Tibial nerve (tissue), 4 donors: ENCODE results near the gene DMTF1. TPM values are rescaled to one million over a fixed set of nuclear protein-coding genes. Genes with fewer than 3 reads are reported as not detected.

Source experiments
- DNase-seq, 2 donors: peaks; one replicate each; pipeline ENCODE4 v3.0.0-alpha.2; 2019; ENCODE audit warnings: low spot score in 2 of 2
- H3K27ac ChIP-seq, 4 donors: fragments of 200-600 bp; sonication (generic) in 3 of 4; one replicate each; pipeline ENCODE4 v1.5.1; 2017 to 2019; ENCODE audit warnings: mild to moderate bottlenecking in 1 of 4
- H3K27me3 ChIP-seq, 2 donors: fragments of 200-600 bp; sonication (generic) in 1 of 2; one replicate each; pipeline versions ENCODE4 v1.5.1 to v1.6.0; 2017 to 2019
- H3K36me3 ChIP-seq, 3 donors: fragments of 200-600 bp; sonication (generic); one replicate each; pipeline ENCODE4 v1.5.1; 2018 to 2019
- H3K4me1 ChIP-seq, 4 donors: fragments of 200-600 bp; sonication (generic) in 3 of 4; one replicate each; pipeline ENCODE4 v1.5.1; 2017 to 2019
- H3K4me3 ChIP-seq, 4 donors: fragments of 200-600 bp; sonication (generic) in 3 of 4; one replicate each; pipeline ENCODE4 v1.5.1; 2017 to 2019; ENCODE audit warnings: mild to moderate bottlenecking in 1 of 4, moderate library complexity in 1 of 4
- H3K9me3 ChIP-seq, 4 donors: fragments of 200-600 bp; sonication (generic) in 3 of 4; one replicate each; pipeline ENCODE4 v1.5.1; 2017 to 2019
- CTCF ChIP-seq, 5 experiments: fragments of 200-600 bp in 3 of 5; fragments of 450-650 bp in 2 of 5; sonication (generic) in 3 of 5; IDR thresholded peaks; one replicate each; pipeline ENCODE4 v1.5.1; 2016 to 2019; ENCODE audit warnings: antibody characterized with exemption in 5 of 5, mild to moderate bottlenecking in 3 of 5, moderate library complexity in 2 of 5
- EP300 ChIP-seq, 2 donors: sonication (generic); formaldehyde crosslinking; IDR thresholded peaks; one replicate each; pipeline ENCODE4 v1.6.1; 2017; ENCODE audit warnings: antibody characterized with exemption in 2 of 2, mild to moderate bottlenecking in 1 of 2
- POLR2A ChIP-seq, 2 donors: fragments of 450-650 bp; IDR thresholded peaks; one replicate each; pipeline ENCODE4 v1.6.1; 2017; ENCODE audit warnings: antibody characterized with exemption in 2 of 2, mild to moderate bottlenecking in 2 of 2, moderate library complexity in 2 of 2
- WGBS, 2 donors: methylation state at CpG; one replicate each; pipeline ENCODE4 v1.1.5; 2018; 5-methylcytosine and 5-hydroxymethylcytosine counted together
- total RNA-seq, 4 donors: library from RNA; depleted of rRNA; stranded (reverse); fragments of >200 nt; gene quantifications; one replicate each; pipeline ENCODE4 v1.1.0, GENCODE V29; 2016

DMTF1 gene
- total RNA-seq, 4 donors from 2014 or later = 111 to 142 (median 133) TPM

GRCh38 chr7:87192784-87193487 is 40.7 kb downstream of the DMTF1 start:
- DNase-seq = no peak
- TF ChIP-seq EP300 (IDR thresholded peaks at IDR 0.05) (no peak), CTCF (IDR thresholded peaks at IDR 0.05) (no peak), POLR2A (IDR thresholded peaks at IDR 0.05) (no peak)
- Histone ChIP-seq H3K9me3 (no peaks in the 10 kb centered on the region), H3K36me3 (peaks cover 0 to 98% (median 21%) of the 10 kb centered on the region in 3 donors), H3K4me1 (no peaks in the 10 kb centered on the region), H3K27ac (no peak overlapping the region), H3K4me3 (no peak overlapping the region), H3K27me3 (no peaks in the 10 kb centered on the region)
- 79 to 80% methylated on average over 6 of the region's 6 CpGs for WGBS, 2 donors

DNA sequence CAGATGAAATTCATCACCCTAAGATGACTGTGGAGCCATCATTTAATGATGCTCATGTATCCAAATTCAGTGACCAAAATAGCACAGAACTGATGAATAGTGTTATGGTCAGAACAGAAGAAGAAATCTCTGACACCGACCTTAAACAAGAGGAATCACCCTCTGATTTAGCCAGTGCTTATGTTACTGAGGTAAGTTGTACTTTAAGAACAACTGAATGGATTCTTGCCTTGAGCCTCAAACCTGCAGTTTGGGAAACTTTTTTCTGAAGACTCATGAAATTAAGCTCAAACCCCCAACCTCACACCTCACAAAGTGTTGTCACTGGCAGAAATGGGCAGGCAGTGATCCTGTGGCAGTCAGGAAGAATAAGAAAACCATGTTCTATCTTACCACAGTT is 41.7 kb downstream of the DMTF1 start:
- Histone ChIP-seq H3K36me3 (peaks cover 0 to 98% (median 21%) of the 10 kb centered on the region in 3 donors), H3K4me1 (peaks cover 0 to 2% (median 0%) of the 10 kb centered on the region in 4 donors), H3K27ac (peak overlapping the region in 1 of 4 donors; percentile 1), H3K27me3 (no peaks in the 10 kb centered on the region), H3K4me3 (no peak overlapping the region), H3K9me3 (no peaks in the 10 kb centered on the region)
- DNase-seq = no peak
- TF ChIP-seq POLR2A (IDR thresholded peaks at IDR 0.05) = no peak
- no peak for TF ChIP-seq CTCF (IDR thresholded peaks at IDR 0.05)
- no peak for TF ChIP-seq EP300 (IDR thresholded peaks at IDR 0.05)
- WGBS, 2 donors = 91% methylated on average over 1 of the region's 1 CpG

GRCh38 chr7:87199241-87199640 is 47.0 kb downstream of the DMTF1 start:
- Histone ChIP-seq H3K9me3 (peaks cover 0 to 3% (median 0%) of the 10 kb centered on the region in 4 donors), H3K4me1 (peaks cover 0 to 20% (median 8%) of the 10 kb centered on the region in 4 donors), H3K27me3 (no peaks in the 10 kb centered on the region), H3K4me3 (no peak overlapping the region), H3K27ac (peak overlapping the region in 1 of 4 donors; percentile 28), H3K36me3 (peaks cover 0 to 58% (median 6%) of the 10 kb centered on the region in 3 donors)
- TF ChIP-seq POLR2A (IDR thresholded peaks at IDR 0.05) (no peak), CTCF (IDR thresholded peaks at IDR 0.05) (no peak), EP300 (IDR thresholded peaks at IDR 0.05) (no peak)
- no peak for DNase-seq
- WGBS, 2 donors = 71 to 94% methylated on average over 1 of the region's 1 CpG

GRCh38 chr7:87199700-87200450 is 47.6 kb downstream of the DMTF1 start:
- H3K4me3 ChIP-seq = no peak overlapping the region
- no peak for DNase-seq
- H3K4me1 ChIP-seq = peaks cover 0 to 20% (median 8%) of the 10 kb centered on the region in 4 donors
- H3K9me3 ChIP-seq = peaks cover 0 to 9% (median 0%) of the 10 kb centered on the region in 4 donors
- no peak overlapping the region for H3K27ac ChIP-seq
- no peaks in the 10 kb centered on the region for H3K27me3 ChIP-seq
- TF ChIP-seq POLR2A (IDR thresholded peaks at IDR 0.05) (no peak), CTCF (IDR thresholded peaks at IDR 0.05) (no peak), EP300 (IDR thresholded peaks at IDR 0.05) (no peak)
- WGBS, 2 donors = 83 to 87% methylated on average over 6 of the region's 6 CpGs
- H3K36me3 ChIP-seq = peaks cover 0 to 58% (median 6%) of the 10 kb centered on the region in 3 donors

DNA sequence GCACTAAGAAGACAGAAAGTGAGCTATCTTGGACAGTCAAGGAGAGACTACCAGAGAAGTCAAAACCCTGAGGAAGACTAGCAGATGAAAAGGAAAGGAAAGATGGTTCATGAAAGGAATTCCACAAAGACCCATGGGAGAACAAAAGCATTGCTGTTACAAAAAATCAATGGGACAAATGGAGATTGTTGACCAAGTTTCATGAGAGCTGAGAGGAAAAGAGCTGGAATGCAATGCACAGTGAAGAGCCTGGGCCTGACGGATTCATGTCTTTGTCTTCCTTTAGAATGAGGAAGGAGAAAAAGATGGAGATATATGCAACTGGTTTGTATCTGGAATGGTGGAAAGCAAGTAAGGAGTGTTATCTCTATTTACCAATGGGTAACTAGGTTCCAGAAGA is 50.0 kb downstream of the DMTF1 start:
- H3K27me3 ChIP-seq = no peaks in the 10 kb centered on the region
- peaks cover 0 to 31% (median 0%) of the 10 kb centered on the region in 4 donors for H3K9me3 ChIP-seq
- H3K27ac ChIP-seq = no peak overlapping the region
- H3K4me3 ChIP-seq = no peak overlapping the region
- no peak for TF ChIP-seq EP300 (IDR thresholded peaks at IDR 0.05)
- TF ChIP-seq POLR2A (IDR thresholded peaks at IDR 0.05) = no peak
- TF ChIP-seq CTCF (IDR thresholded peaks at IDR 0.05) = no peak
- 54 to 73% methylated on average over 1 of the region's 1 CpG for WGBS, 2 donors
- peaks cover 0 to 51% (median 2%) of the 10 kb centered on the region in 3 donors for H3K36me3 ChIP-seq
- DNase-seq = no peak
- H3K4me1 ChIP-seq = peaks cover 0 to 20% (median 8%) of the 10 kb centered on the region in 4 donors
